Keratinocyte (primary cell): ENCODE measurements around the gene NCF2. TPM values are rescaled to one million over a fixed set of nuclear protein-coding genes. Genes with fewer than 3 reads are reported as not detected.

Experiments used
- DNase-seq: peaks from one replicate; pipeline ENCODE4 v3.0.0-alpha.2; 2011; ENCODE audit warnings: low read depth, missing footprints, low spot score
- FAIRE-seq: peaks from 2 replicates; lab custom pipeline; 2011; peaks lifted over from hg19 to GRCh38; lab: Jason Lieb, UNC
- H2AFZ ChIP-seq: 2 replicates; pipeline ENCODE4 v1.6.0; 2012; ENCODE audit warnings: low read length, control low read depth, inconsistent platforms; ENCODE audit not compliant: control insufficient read depth
- H3K27ac ChIP-seq: 2 replicates; pipeline ENCODE4 v1.5.1; 2011; ENCODE audit warnings: low read length; ENCODE audit not compliant: control insufficient read depth, insufficient read depth
- H3K27me3 ChIP-seq: 3 replicates; pipeline ENCODE4 v1.6.0; 2011; ENCODE audit warnings: low read length; ENCODE audit not compliant: control insufficient read depth, insufficient read depth; ENCODE audit errors: extremely low read depth
- H3K36me3 ChIP-seq, 2 experiments: 2 replicates in 1 of 2; 3 replicates in 1 of 2; pipeline ENCODE4 v1.5.1; 2011; ENCODE audit warnings: low read length in 2 of 2, mild to moderate bottlenecking in 1 of 2; ENCODE audit not compliant: control insufficient read depth in 2 of 2, insufficient read depth in 2 of 2; ENCODE audit errors: extremely low read depth in 1 of 2
- H3K4me1 ChIP-seq: 3 replicates; pipeline ENCODE4 v1.5.1; 2011; ENCODE audit warnings: low read length; ENCODE audit not compliant: control insufficient read depth, insufficient read depth; ENCODE audit errors: extremely low read depth
- H3K4me2 ChIP-seq: 3 replicates; pipeline ENCODE4 v1.6.0; 2011; ENCODE audit warnings: low read depth, low read length; ENCODE audit not compliant: control insufficient read depth, insufficient read depth; ENCODE audit errors: extremely low read depth
- H3K4me3 ChIP-seq, 3 experiments: fragments of 200-600 bp in 1 of 3; sonication (generic) in 1 of 3; 2 replicates in 2 of 3; 3 replicates in 1 of 3; pipeline ENCODE4 v1.5.1; 2011 to 2016; ENCODE audit warnings: low read length in 3 of 3, mild to moderate bottlenecking in 3 of 3, control low read depth in 2 of 3, inconsistent platforms in 1 of 3, low read depth in 1 of 3, mixed read lengths in 1 of 3, mixed run types in 1 of 3, moderate library complexity in 1 of 3; ENCODE audit not compliant: control insufficient read depth in 2 of 3, insufficient read depth in 2 of 3; ENCODE audit errors: extremely low read depth in 1 of 3
- H3K79me2 ChIP-seq: 2 replicates; pipeline ENCODE4 v1.6.0; 2012; ENCODE audit warnings: low read length; ENCODE audit not compliant: control insufficient read depth, insufficient read depth
- H3K9ac ChIP-seq: 3 replicates; pipeline ENCODE4 v1.6.0; 2011; ENCODE audit warnings: low read length; ENCODE audit not compliant: control insufficient read depth, insufficient read depth; ENCODE audit errors: extremely low read depth
- H3K9me1 ChIP-seq: 3 replicates; pipeline ENCODE4 v1.6.0; 2011; ENCODE audit warnings: low read length; ENCODE audit not compliant: control insufficient read depth, insufficient read depth; ENCODE audit errors: extremely low read depth
- H3K9me3 ChIP-seq: 2 replicates; pipeline ENCODE4 v1.5.1; 2012; ENCODE audit warnings: low read depth, low read length; ENCODE audit not compliant: control insufficient read depth
- H4K20me1 ChIP-seq: 3 replicates; pipeline ENCODE4 v1.6.0; 2011; ENCODE audit warnings: low read length; ENCODE audit not compliant: control insufficient read depth, insufficient read depth; ENCODE audit errors: extremely low read depth
- CTCF ChIP-seq, 3 experiments: IDR thresholded peaks in 1 of 3; conservative IDR thresholded peaks in 1 of 3; optimal IDR thresholded peaks in 1 of 3; 2 replicates in 2 of 3; 3 replicates in 1 of 3; pipeline versions ENCODE3 to v1.5.1; 2011; ENCODE audit warnings: low read length in 3 of 3, mild to moderate bottlenecking in 3 of 3, moderate library complexity in 2 of 3, control low read depth in 1 of 3, inconsistent platforms in 1 of 3; ENCODE audit not compliant: insufficient read depth in 2 of 3; ENCODE audit errors: extremely low read depth in 1 of 3
- EZH2 ChIP-seq: IDR thresholded peaks from one replicate; pipeline ENCODE4 v1.6.1; 2012; ENCODE audit warnings: inconsistent platforms, mild to moderate bottlenecking, low read length, moderate library complexity
- dilution Hi-C: fragments of 300-500 bp; cut with MboI; formaldehyde crosslinking; loops from one replicate; pipeline ENCODE4 v1.7.0; 2020; ENCODE audit warnings: low sequenced_read_pairs; ENCODE audit not compliant: extremely low pct_ligation_motif_present
- polyA plus RNA-seq, 5 experiments: library from polyadenylated mRNA; depleted of rRNA in 3 of 5; stranded (reverse) in 3 of 5; stranded (forward) in 1 of 5; unstranded in 1 of 5; fragments of >200 nt; gene quantifications; 1 replicate in 1 of 5; 2 replicates in 3 of 5; 3 replicates in 1 of 5; pipeline versions ENCODE4 v1.2.1 to v1.2.3, GENCODE V29; 2011 to 2012; ENCODE audit warnings: missing spikeins in 2 of 5, low read depth in 1 of 5, low replicate concordance in 1 of 5

The NCF2 gene
- polyA plus RNA-seq, 1 donor (not counting 4 experiments of a cell fraction or from before 2014, with no cell fraction given) = 9.2 TPM

GRCh38 chr1:183552441-183552840 is 37.8 kb downstream of the NCF2 start:
- no peak overlapping the region for H3K27ac ChIP-seq
- no peak overlapping the region for H3K9ac ChIP-seq
- no peak overlapping the region for H2AFZ ChIP-seq
- no peak for DNase-seq
- no peaks in the 10 kb centered on the region for H3K9me3 ChIP-seq
- H3K4me1 ChIP-seq = no peaks in the 10 kb centered on the region
- no peaks in the 10 kb centered on the region for H3K27me3 ChIP-seq
- H3K79me2 ChIP-seq = no peaks in the 10 kb centered on the region
- H3K36me3 ChIP-seq = peaks cover 25 to 29% of the 10 kb centered on the region in 2 experiments
- no peak overlapping the region for H3K4me3 ChIP-seq
- dilution Hi-C loops = no loop called here
- no peak overlapping the region for H3K4me2 ChIP-seq
- FAIRE-seq = no peak
- H3K9me1 ChIP-seq = no peaks in the 10 kb centered on the region
- TF ChIP-seq EZH2 (no peak), CTCF (optimal IDR thresholded peaks at IDR 0.05 in 1 of 3, IDR thresholded peaks at IDR 0.05 in 1 of 3, conservative IDR thresholded peaks at IDR 0.05 in 1 of 3; ENCODE audit: extremely low read depth in 1 of 3, insufficient read depth in 2 of 3, low read length in 3 of 3) (no peak)
- H4K20me1 ChIP-seq = no peaks in the 10 kb centered on the region

- dilution Hi-C loops = no loop called here
- Histone ChIP-seq H4K20me1 (no peaks in the 10 kb centered on the region), H3K9me1 (no peaks in the 10 kb centered on the region), H3K36me3 (peaks cover 29% of the 10 kb centered on the region in 2 experiments), H3K27ac (no peak overlapping the region), H3K9me3 (no peaks in the 10 kb centered on the region), H3K4me2 (no peak overlapping the region), H3K4me3 (no peak overlapping the region), H3K79me2 (no peaks in the 10 kb centered on the region), H3K4me1 (no peaks in the 10 kb centered on the region), H3K27me3 (no peaks in the 10 kb centered on the region), H3K9ac (no peak overlapping the region), H2AFZ (no peak overlapping the region)
- FAIRE-seq (no peak), DNase-seq (no peak)
- TF ChIP-seq CTCF (optimal IDR thresholded peaks at IDR 0.05 in 1 of 3, IDR thresholded peaks at IDR 0.05 in 1 of 3, conservative IDR thresholded peaks at IDR 0.05 in 1 of 3; ENCODE audit: extremely low read depth in 1 of 3, insufficient read depth in 2 of 3, low read length in 3 of 3) (no peak), EZH2 (no peak)
Observed at GRCh38 chr1:183551924-183552323, 38.3 kb downstream of the NCF2 start.
